Measurements from ENCODE around the gene G6PC1. TPM values are rescaled to one million over a fixed set of nuclear protein-coding genes. Genes with fewer than 3 reads are reported as not detected.
A peak's percentile ranks its signal among the peaks of the same experiment; 100 is the strongest.

G6PC1 gene
- total and polyA plus RNA-seq, 2 of the 13 experiments (the other 11 are each of a cell fraction or from before 2014, with no cell fraction given) = 1.7 to 37.9 TPM

DNA sequence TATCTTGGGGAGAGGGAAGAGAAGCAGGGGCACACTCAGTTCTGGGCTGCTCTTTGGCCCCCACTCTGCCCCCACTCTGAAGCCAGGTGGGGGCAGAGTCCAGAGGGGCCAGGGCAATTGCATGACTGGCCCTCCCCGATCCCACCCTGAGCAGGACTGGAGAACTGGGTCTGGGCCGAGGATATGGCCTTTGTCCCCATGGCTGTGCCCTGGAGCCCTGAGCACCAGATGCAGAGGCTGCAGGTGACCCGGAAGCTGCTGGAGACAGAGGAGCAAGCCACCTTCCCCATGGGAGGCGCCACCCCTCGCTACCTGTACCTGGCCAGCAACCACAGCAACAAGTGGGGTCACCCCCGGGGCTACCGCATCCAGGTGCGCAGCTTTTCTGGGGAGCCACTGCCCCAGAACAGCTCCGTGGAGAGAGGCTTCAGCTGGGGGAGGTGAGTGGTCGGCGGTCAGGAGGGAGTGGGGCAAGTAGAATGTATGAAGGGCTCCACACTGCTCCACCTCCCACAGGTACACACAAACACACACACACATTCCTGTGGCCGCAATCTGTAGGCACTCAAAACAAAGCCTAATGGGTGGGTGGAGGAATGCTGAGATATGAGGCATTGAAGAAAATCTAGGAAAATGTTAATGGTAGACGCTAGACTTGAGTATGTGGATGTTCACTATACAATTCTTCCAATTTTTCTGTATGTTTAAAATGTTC, 28.2 kb upstream of the G6PC1 start (continued):
- TF ChIP-seq, protein P1, sequence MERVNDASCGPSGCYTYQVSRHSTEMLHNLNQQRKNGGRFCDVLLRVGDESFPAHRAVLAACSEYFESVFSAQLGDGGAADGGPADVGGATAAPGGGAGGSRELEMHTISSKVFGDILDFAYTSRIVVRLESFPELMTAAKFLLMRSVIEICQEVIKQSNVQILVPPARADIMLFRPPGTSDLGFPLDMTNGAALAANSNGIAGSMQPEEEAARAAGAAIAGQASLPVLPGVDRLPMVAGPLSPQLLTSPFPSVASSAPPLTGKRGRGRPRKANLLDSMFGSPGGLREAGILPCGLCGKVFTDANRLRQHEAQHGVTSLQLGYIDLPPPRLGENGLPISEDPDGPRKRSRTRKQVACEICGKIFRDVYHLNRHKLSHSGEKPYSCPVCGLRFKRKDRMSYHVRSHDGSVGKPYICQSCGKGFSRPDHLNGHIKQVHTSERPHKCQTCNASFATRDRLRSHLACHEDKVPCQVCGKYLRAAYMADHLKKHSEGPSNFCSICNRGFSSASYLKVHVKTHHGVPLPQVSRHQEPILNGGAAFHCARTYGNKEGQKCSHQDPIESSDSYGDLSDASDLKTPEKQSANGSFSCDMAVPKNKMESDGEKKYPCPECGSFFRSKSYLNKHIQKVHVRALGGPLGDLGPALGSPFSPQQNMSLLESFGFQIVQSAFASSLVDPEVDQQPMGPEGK (CRISPR knock-in tag; IDR thresholded peaks at IDR 0.05) = peak; percentile 79
- TF ChIP-seq, protein P2, sequence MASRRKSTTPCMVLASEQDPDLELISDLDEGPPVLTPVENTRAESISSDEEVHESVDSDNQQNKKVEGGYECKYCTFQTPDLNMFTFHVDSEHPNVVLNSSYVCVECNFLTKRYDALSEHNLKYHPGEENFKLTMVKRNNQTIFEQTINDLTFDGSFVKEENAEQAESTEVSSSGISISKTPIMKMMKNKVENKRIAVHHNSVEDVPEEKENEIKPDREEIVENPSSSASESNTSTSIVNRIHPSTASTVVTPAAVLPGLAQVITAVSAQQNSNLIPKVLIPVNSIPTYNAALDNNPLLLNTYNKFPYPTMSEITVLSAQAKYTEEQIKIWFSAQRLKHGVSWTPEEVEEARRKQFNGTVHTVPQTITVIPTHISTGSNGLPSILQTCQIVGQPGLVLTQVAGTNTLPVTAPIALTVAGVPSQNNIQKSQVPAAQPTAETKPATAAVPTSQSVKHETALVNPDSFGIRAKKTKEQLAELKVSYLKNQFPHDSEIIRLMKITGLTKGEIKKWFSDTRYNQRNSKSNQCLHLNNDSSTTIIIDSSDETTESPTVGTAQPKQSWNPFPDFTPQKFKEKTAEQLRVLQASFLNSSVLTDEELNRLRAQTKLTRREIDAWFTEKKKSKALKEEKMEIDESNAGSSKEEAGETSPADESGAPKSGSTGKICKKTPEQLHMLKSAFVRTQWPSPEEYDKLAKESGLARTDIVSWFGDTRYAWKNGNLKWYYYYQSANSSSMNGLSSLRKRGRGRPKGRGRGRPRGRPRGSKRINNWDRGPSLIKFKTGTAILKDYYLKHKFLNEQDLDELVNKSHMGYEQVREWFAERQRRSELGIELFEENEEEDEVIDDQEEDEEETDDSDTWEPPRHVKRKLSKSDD (CRISPR knock-in tag; IDR thresholded peaks at IDR 0.05; ENCODE audit: low read depth) = no peak
- TF ChIP-seq NR2F1 (CRISPR knock-in tag; IDR thresholded peaks at IDR 0.05) (no peak), EP300 (IDR thresholded peaks at IDR 0.05; ENCODE audit: low read depth in 2 of 2, low read length in 2 of 2) (peak in 1 of 2 experiments; percentile 28; a peak in 1 of 4 replicates), EP300 (CRISPR knock-in tag; IDR thresholded peaks at IDR 0.05; ENCODE audit: borderline replicate concordance) (no peak), KLF11 (CRISPR knock-in tag; IDR thresholded peaks at IDR 0.05) (no peak), ZFY (CRISPR knock-in tag; IDR thresholded peaks at IDR 0.05) (no peak), GABPB1 (CRISPR knock-in tag; IDR thresholded peaks at IDR 0.05) (0 out of 2 replicates have a peak, but pooled peaks have one; percentile 15)
- TF ChIP-seq, protein P3, sequence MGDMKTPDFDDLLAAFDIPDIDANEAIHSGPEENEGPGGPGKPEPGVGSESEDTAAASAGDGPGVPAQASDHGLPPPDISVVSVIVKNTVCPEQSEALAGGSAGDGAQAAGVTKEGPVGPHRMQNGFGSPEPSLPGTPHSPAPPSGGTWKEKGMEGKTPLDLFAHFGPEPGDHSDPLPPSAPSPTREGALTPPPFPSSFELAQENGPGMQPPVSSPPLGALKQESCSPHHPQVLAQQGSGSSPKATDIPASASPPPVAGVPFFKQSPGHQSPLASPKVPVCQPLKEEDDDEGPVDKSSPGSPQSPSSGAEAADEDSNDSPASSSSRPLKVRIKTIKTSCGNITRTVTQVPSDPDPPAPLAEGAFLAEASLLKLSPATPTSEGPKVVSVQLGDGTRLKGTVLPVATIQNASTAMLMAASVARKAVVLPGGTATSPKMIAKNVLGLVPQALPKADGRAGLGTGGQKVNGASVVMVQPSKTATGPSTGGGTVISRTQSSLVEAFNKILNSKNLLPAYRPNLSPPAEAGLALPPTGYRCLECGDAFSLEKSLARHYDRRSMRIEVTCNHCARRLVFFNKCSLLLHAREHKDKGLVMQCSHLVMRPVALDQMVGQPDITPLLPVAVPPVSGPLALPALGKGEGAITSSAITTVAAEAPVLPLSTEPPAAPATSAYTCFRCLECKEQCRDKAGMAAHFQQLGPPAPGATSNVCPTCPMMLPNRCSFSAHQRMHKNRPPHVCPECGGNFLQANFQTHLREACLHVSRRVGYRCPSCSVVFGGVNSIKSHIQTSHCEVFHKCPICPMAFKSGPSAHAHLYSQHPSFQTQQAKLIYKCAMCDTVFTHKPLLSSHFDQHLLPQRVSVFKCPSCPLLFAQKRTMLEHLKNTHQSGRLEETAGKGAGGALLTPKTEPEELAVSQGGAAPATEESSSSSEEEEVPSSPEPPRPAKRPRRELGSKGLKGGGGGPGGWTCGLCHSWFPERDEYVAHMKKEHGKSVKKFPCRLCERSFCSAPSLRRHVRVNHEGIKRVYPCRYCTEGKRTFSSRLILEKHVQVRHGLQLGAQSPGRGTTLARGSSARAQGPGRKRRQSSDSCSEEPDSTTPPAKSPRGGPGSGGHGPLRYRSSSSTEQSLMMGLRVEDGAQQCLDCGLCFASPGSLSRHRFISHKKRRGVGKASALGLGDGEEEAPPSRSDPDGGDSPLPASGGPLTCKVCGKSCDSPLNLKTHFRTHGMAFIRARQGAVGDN (CRISPR knock-in tag; IDR thresholded peaks at IDR 0.05) = peak; percentile 75
- TF ChIP-seq, protein P4, sequence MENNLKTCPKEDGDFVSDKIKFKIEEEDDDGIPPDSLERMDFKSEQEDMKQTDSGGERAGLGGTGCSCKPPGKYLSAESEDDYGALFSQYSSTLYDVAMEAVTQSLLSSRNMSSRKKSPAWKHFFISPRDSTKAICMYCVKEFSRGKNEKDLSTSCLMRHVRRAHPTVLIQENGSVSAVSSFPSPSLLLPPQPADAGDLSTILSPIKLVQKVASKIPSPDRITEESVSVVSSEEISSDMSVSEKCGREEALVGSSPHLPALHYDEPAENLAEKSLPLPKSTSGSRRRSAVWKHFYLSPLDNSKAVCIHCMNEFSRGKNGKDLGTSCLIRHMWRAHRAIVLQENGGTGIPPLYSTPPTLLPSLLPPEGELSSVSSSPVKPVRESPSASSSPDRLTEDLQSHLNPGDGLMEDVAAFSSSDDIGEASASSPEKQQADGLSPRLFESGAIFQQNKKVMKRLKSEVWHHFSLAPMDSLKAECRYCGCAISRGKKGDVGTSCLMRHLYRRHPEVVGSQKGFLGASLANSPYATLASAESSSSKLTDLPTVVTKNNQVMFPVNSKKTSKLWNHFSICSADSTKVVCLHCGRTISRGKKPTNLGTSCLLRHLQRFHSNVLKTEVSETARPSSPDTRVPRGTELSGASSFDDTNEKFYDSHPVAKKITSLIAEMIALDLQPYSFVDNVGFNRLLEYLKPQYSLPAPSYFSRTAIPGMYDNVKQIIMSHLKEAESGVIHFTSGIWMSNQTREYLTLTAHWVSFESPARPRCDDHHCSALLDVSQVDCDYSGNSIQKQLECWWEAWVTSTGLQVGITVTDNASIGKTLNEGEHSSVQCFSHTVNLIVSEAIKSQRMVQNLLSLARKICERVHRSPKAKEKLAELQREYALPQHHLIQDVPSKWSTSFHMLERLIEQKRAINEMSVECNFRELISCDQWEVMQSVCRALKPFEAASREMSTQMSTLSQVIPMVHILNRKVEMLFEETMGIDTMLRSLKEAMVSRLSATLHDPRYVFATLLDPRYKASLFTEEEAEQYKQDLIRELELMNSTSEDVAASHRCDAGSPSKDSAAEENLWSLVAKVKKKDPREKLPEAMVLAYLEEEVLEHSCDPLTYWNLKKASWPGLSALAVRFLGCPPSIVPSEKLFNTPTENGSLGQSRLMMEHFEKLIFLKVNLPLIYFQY (CRISPR knock-in tag; IDR thresholded peaks at IDR 0.05; ENCODE audit: borderline replicate concordance) = peak; percentile 70; the same call in 1 of the 2 replicates
- TF ChIP-seq, protein P5, sequence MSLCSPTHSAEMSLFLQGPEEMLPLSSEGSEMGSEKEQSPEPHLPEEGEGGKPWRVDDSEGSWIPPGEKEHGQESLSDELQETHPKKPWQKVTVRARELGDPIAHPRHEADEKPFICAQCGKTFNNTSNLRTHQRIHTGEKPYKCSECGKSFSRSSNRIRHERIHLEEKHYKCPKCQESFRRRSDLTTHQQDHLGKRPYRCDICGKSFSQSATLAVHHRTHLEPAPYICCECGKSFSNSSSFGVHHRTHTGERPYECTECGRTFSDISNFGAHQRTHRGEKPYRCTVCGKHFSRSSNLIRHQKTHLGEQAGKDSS (CRISPR knock-in tag; IDR thresholded peaks at IDR 0.05; ENCODE audit: borderline replicate concordance, low read depth) = no peak

Data from HepG2 (cell line).